Activated CD8-positive, alpha-beta T cell treated with anti-CD3 and anti-CD28 coated beads for 36 hours (primary cell): ENCODE data around the gene TSKU. TPM values are rescaled to one million over a fixed set of nuclear protein-coding genes. Genes with fewer than 3 reads are reported as not detected.
"Not testable (repeated sequence)": the region's sequence is repeated elsewhere in the genome, so short reads cannot be mapped to it uniquely, and the experiment has no call there.

Experiments
- ATAC-seq: fragments of 200-7000 bp; cut with Tn5 transposase; one replicate; pipeline ENCODE4 v1.10.0; 2021; ENCODE audit warnings: mild to moderate bottlenecking, moderate library complexity
- CTCF ChIA-PET: fragments of 350-600 bp; sonication (Branson Sonifier 250); formaldehyde crosslinking; loops from one replicate; lab custom pipeline; 2021; ENCODE audit warnings: antibody characterized with exemption; lab: Charles Lee
- POLR2A ChIA-PET: fragments of 350-600 bp; sonication (Branson Sonifier 250); formaldehyde crosslinking; loops from one replicate; lab custom pipeline; 2021; ENCODE audit warnings: antibody characterized with exemption; lab: Charles Lee
- DNase-seq: peaks from one replicate; pipeline ENCODE4 v3.0.0-alpha.2; 2020
- H3K27ac Mint-ChIP-seq: one replicate; pipeline ENCODE4 v1.8.0; 2021; ENCODE audit warnings: mild to moderate bottlenecking, mixed read lengths
- H3K27me3 Mint-ChIP-seq: one replicate; pipeline ENCODE4 v1.8.0; 2021; ENCODE audit warnings: mixed read lengths
- H3K36me3 Mint-ChIP-seq: one replicate; pipeline ENCODE4 v1.8.0; 2021; ENCODE audit warnings: low read depth, mixed read lengths
- H3K4me1 Mint-ChIP-seq: one replicate; pipeline ENCODE4 v1.8.0; 2021; ENCODE audit warnings: low read depth, mixed read lengths
- H3K4me3 Mint-ChIP-seq: one replicate; pipeline ENCODE4 v1.8.0; 2021; ENCODE audit warnings: mild to moderate bottlenecking, moderate library complexity, mixed read lengths
- H3K9me3 Mint-ChIP-seq: one replicate; pipeline ENCODE4 v1.8.0; 2021; ENCODE audit warnings: mixed read lengths
- CTCF ChIP-seq: fragments of 200-600 bp; IDR thresholded peaks from one replicate; pipeline ENCODE4 v1.8.0; 2022; ENCODE audit warnings: antibody characterized with exemption, mild to moderate bottlenecking
- intact Hi-C: fragments of 100-400 bp; cut with micrococcal nuclease; formaldehyde crosslinking; loops from one replicate; pipeline ENCODE4 v1.10.0; 2022
- total RNA-seq, 2 experiments: library from RNA; stranded (reverse); gene quantifications; one replicate each; pipeline ENCODE4 v1.2.3, GENCODE V29; 2021

The TSKU gene
- total RNA-seq, 2 experiments from 2014 or later = 6.5 to 8.4 TPM

- CTCF ChIA-PET = interaction anchor here (2.0 to 9.9 kb wide), 2 partner anchors 108 to 280 kb away, joined by 6 to 99 read pairs; no protein-coding TSS in a partner anchor
- ATAC-seq = no peak
- intact Hi-C loops = no loop called here
Observed at GRCh38 chr11:76811259-76811658, 28.1 kb downstream of the TSKU start.

GRCh38 chr11:76814414-76814813 lies 31.3 kb downstream of the TSKU start:
- H3K27ac Mint-ChIP-seq = no peak overlapping the region
- H3K36me3 Mint-ChIP-seq = peaks cover 3% of the 10 kb centered on the region
- no peak for TF ChIP-seq CTCF
- ChIA-PET POLR2A (no interaction called here), CTCF (interaction anchor here (1.1 to 9.9 kb wide), 2 partner anchors 92 to 104 kb away, joined by 3 to 99 read pairs; no protein-coding TSS in a partner anchor)
- peaks cover 14% of the 10 kb centered on the region for H3K9me3 Mint-ChIP-seq
- intact Hi-C loops = no loop called here
- DNase-seq = no peak
- H3K4me3 Mint-ChIP-seq = no peak overlapping the region
- peaks cover 1% of the 10 kb centered on the region for H3K27me3 Mint-ChIP-seq
- peaks cover 6% of the 10 kb centered on the region for H3K4me1 Mint-ChIP-seq
- ATAC-seq = no peak

More at GRCh38 chr11:76811259-76811658, 28.1 kb downstream of the TSKU start:
- Mint-ChIP-seq H3K27ac (no peak overlapping the region), H3K4me1 (peaks cover 9% of the 10 kb centered on the region), H3K36me3 (peaks cover 3% of the 10 kb centered on the region), H3K4me3 (no peak overlapping the region), H3K27me3 (peaks cover 1% of the 10 kb centered on the region), H3K9me3 (peaks cover 11% of the 10 kb centered on the region)
- DNase-seq = no peak
- TF ChIP-seq CTCF = no peak
- POLR2A ChIA-PET = no interaction called here

- H3K27ac Mint-ChIP-seq, H3K4me1 Mint-ChIP-seq, DNase-seq, POLR2A ChIA-PET, H3K27me3 Mint-ChIP-seq, H3K36me3 Mint-ChIP-seq, ATAC-seq, intact Hi-C loops, H3K4me3 Mint-ChIP-seq: not testable (repeated sequence)
- H3K9me3 Mint-ChIP-seq = peaks cover 14% of the 10 kb centered on the region
- CTCF ChIA-PET = interaction anchor here (0.7 to 9.9 kb wide), 3 partner anchors 8 to 103 kb away, joined by 3 to 99 read pairs (median 18); no protein-coding TSS in a partner anchor
Observed at GRCh38 chr11:76815678-76816077, 32.5 kb downstream of the TSKU start.

- intact Hi-C loops = no loop called here
Observed at GRCh38 chr11:76820184-76820566, 37.0 kb downstream of the TSKU start.

GRCh38 chr11:76821396-76821795 lies 38.2 kb downstream of the TSKU start:
- intact Hi-C loops, POLR2A ChIA-PET, H3K27ac Mint-ChIP-seq, H3K4me3 Mint-ChIP-seq, H3K9me3 Mint-ChIP-seq, ATAC-seq, DNase-seq, H3K27me3 Mint-ChIP-seq, H3K36me3 Mint-ChIP-seq: not testable (repeated sequence)
- peaks cover 10% of the 10 kb centered on the region for H3K4me1 Mint-ChIP-seq
- CTCF ChIA-PET = interaction anchor here (0.9 to 1.2 kb wide), 2 partner anchors 13 to 16 kb away, joined by 3 read pairs; no protein-coding TSS in a partner anchor

More at GRCh38 chr11:76820184-76820566, 37.0 kb downstream of the TSKU start:
- ChIA-PET CTCF (interaction anchor here (9.9 kb wide), 1 partner anchor 99 kb away, joined by 99 read pairs; no protein-coding TSS in a partner anchor), POLR2A (interaction anchor here (1.1 kb wide), 1 partner anchor 10 kb away, joined by 3 read pairs; no protein-coding TSS in a partner anchor)
- Mint-ChIP-seq H3K27ac (no peak overlapping the region), H3K36me3 (peaks cover 3% of the 10 kb centered on the region), H3K4me1 (peaks cover 7% of the 10 kb centered on the region), H3K27me3 (peaks cover 3% of the 10 kb centered on the region), H3K9me3 (peaks cover 14% of the 10 kb centered on the region), H3K4me3 (no peak overlapping the region)
- no peak for ATAC-seq
- TF ChIP-seq CTCF = no peak
- no peak for DNase-seq

GRCh38 chr11:76822406-76822805 lies 39.2 kb downstream of the TSKU start:
- intact Hi-C loops = no loop called here
- Mint-ChIP-seq H3K36me3 (no peaks in the 10 kb centered on the region), H3K4me3 (no peak overlapping the region), H3K27me3 (peaks cover 3% of the 10 kb centered on the region), H3K4me1 (peaks cover 10% of the 10 kb centered on the region), H3K9me3 (peaks cover 1% of the 10 kb centered on the region), H3K27ac (no peak overlapping the region)
- ATAC-seq (no peak), DNase-seq (no peak)
- ChIA-PET POLR2A (no interaction called here), CTCF (interaction anchor here (0.9 to 1.2 kb wide), 2 partner anchors 14 to 17 kb away, joined by 3 read pairs; no protein-coding TSS in a partner anchor)
- no peak for TF ChIP-seq CTCF
